HepG2 (cell line): Measurements from ENCODE around the gene SPNS2. TPM values are rescaled to one million over a fixed set of nuclear protein-coding genes. Genes with fewer than 3 reads are reported as not detected.

Source experiments
- AKNA ChIP-seq: sonication (generic); formaldehyde crosslinking; IDR thresholded peaks from 2 replicates; pipeline ENCODE4 v1.4.0; 2020; ENCODE audit warnings: missing genetic modification reagents, borderline replicate concordance
- CHD2 ChIP-seq: IDR thresholded peaks from 2 replicates; pipeline ENCODE4 v1.6.1; 2011; ENCODE audit warnings: low read depth, low read length, improper control_type of control experiment
- EEA1 ChIP-seq: sonication (generic); formaldehyde crosslinking; IDR thresholded peaks from 2 replicates; pipeline ENCODE4 v1.5.1; 2020; ENCODE audit warnings: mild to moderate bottlenecking, missing genetic modification reagents, borderline replicate concordance
- FOXM1 ChIP-seq: sonication (generic); formaldehyde crosslinking; IDR thresholded peaks from 2 replicates; pipeline ENCODE4 v1.5.0; 2020; ENCODE audit warnings: missing genetic modification reagents
- IKZF4 ChIP-seq: sonication (generic); formaldehyde crosslinking; IDR thresholded peaks from 2 replicates; pipeline ENCODE4 v1.5.1; 2020; ENCODE audit warnings: borderline replicate concordance, mild to moderate bottlenecking, low read depth, missing genetic modification reagents; ENCODE audit errors: not compliant biosample characterization
- JUN ChIP-seq: sonication (generic); formaldehyde crosslinking; IDR thresholded peaks from 2 replicates; pipeline ENCODE4 v1.4.0; 2020; ENCODE audit warnings: mild to moderate bottlenecking, missing genetic modification reagents
- NAIF1 ChIP-seq: sonication (generic); formaldehyde crosslinking; IDR thresholded peaks from 2 replicates; pipeline ENCODE4 v1.5.0; 2020; ENCODE audit warnings: mild to moderate bottlenecking, missing genetic modification reagents, borderline replicate concordance
- RBM22 ChIP-seq: fragments of 200-400 bp; formaldehyde crosslinking; optimal IDR thresholded peaks from 2 replicates; pipeline ENCODE3; 2017; ENCODE audit warnings: mild to moderate bottlenecking, low read length, moderate library complexity
- SP2 ChIP-seq: sonication (generic); formaldehyde crosslinking; IDR thresholded peaks from 2 replicates; pipeline ENCODE4 v1.5.1; 2020; ENCODE audit warnings: mild to moderate bottlenecking, missing genetic modification reagents
- ZBTB20 ChIP-seq: sonication (generic); formaldehyde crosslinking; IDR thresholded peaks from 2 replicates; pipeline ENCODE4 v1.8.1; 2023; ENCODE audit warnings: missing genetic modification reagents, low read depth, mild to moderate bottlenecking, borderline replicate concordance
- ZFP82 ChIP-seq: sonication (generic); formaldehyde crosslinking; IDR thresholded peaks from 2 replicates; pipeline ENCODE4 v1.5.1; 2020; ENCODE audit warnings: mild to moderate bottlenecking, missing genetic modification reagents, borderline replicate concordance
- ZKSCAN5 ChIP-seq: sonication (generic); formaldehyde crosslinking; IDR thresholded peaks from 2 replicates; pipeline ENCODE4 v1.5.1; 2020; ENCODE audit warnings: mild to moderate bottlenecking, missing genetic modification reagents
- ZNF205 ChIP-seq: IDR thresholded peaks from 2 replicates; pipeline ENCODE4 v1.6.1; 2018; ENCODE audit warnings: missing biosample characterization, missing genetic modification reagents
- ZNF468 ChIP-seq: sonication (generic); formaldehyde crosslinking; IDR thresholded peaks from 2 replicates; pipeline ENCODE4 v1.8.0; 2022; ENCODE audit warnings: mild to moderate bottlenecking, moderate library complexity, missing genetic modification reagents
- ZNF569 ChIP-seq: sonication (generic); formaldehyde crosslinking; IDR thresholded peaks from 2 replicates; pipeline ENCODE4 v1.5.0; 2020; ENCODE audit warnings: mild to moderate bottlenecking, missing genetic modification reagents, moderate library complexity, borderline replicate concordance
- ZNF788 ChIP-seq: sonication (generic); formaldehyde crosslinking; IDR thresholded peaks from 2 replicates; pipeline ENCODE4 v1.5.0; 2020; ENCODE audit warnings: mild to moderate bottlenecking, missing genetic modification reagents, borderline replicate concordance
- polyA plus RNA-seq, 8 experiments: library from polyadenylated mRNA; depleted of rRNA in 3 of 8; stranded (reverse) in 7 of 8; unstranded in 1 of 8; fragments of >200 nt; fragmentation: Illumina TruSeq in 4 of 8; extraction: Trizol in 4 of 8; gene quantifications; 2 replicates each; pipeline versions ENCODE4 v1.2.1 to v1.2.3, GENCODE V29; 2011 to 2016; ENCODE audit warnings: low read depth in 4 of 8, missing spikeins in 1 of 8, mixed read lengths in 1 of 8; ENCODE audit not compliant: insufficient read depth in 1 of 8
- total RNA-seq, 5 experiments: library from RNA; depleted of rRNA; stranded (reverse); fragments of >200 nt; fragmentation: Illumina TruSeq; extraction: Trizol; gene quantifications; 2 replicates each; pipeline ENCODE4 v1.2.3, GENCODE V29; 2016; ENCODE audit warnings: low read depth in 1 of 5
- TF ChIP-seq, protein P1 (sequence below): sonication (generic); formaldehyde crosslinking; IDR thresholded peaks from 2 replicates; pipeline ENCODE4 v1.9.0; 2021; ENCODE audit warnings: mild to moderate bottlenecking, missing genetic modification reagents

The SPNS2 gene
- total and polyA plus RNA-seq, 2 of the 13 experiments (the other 11 are each of a cell fraction or from before 2014, with no cell fraction given): 0.01 TPM; not detected in 1

- TF ChIP-seq AKNA (CRISPR knock-in tag) (peak; percentile 80; the same call in 1 of the 2 replicates), ZNF788 (CRISPR knock-in tag) (no peak; the same call in 1 of the 2 replicates), ZBTB20 (CRISPR knock-in tag) (peak; percentile 93), ZNF468 (CRISPR knock-in tag) (no peak), ZNF205 (CRISPR knock-in tag) (0 out of 2 replicates have a peak, but pooled peaks have one; percentile 37), RBM22 (no peak), SP2 (CRISPR knock-in tag) (no peak), JUN (no peak), IKZF4 (peak; percentile 71), CHD2 (no peak), NAIF1 (CRISPR knock-in tag) (no peak; the same call in 1 of the 2 replicates), EEA1 (CRISPR knock-in tag) (0 out of 2 replicates have a peak, but pooled peaks have one; percentile 45), ZFP82 (CRISPR knock-in tag) (no peak), FOXM1 (CRISPR knock-in tag) (0 out of 2 replicates have a peak, but pooled peaks have one; percentile 40), ZNF569 (no peak), ZKSCAN5 (CRISPR knock-in tag) (no peak)
- TF ChIP-seq, protein P1, sequence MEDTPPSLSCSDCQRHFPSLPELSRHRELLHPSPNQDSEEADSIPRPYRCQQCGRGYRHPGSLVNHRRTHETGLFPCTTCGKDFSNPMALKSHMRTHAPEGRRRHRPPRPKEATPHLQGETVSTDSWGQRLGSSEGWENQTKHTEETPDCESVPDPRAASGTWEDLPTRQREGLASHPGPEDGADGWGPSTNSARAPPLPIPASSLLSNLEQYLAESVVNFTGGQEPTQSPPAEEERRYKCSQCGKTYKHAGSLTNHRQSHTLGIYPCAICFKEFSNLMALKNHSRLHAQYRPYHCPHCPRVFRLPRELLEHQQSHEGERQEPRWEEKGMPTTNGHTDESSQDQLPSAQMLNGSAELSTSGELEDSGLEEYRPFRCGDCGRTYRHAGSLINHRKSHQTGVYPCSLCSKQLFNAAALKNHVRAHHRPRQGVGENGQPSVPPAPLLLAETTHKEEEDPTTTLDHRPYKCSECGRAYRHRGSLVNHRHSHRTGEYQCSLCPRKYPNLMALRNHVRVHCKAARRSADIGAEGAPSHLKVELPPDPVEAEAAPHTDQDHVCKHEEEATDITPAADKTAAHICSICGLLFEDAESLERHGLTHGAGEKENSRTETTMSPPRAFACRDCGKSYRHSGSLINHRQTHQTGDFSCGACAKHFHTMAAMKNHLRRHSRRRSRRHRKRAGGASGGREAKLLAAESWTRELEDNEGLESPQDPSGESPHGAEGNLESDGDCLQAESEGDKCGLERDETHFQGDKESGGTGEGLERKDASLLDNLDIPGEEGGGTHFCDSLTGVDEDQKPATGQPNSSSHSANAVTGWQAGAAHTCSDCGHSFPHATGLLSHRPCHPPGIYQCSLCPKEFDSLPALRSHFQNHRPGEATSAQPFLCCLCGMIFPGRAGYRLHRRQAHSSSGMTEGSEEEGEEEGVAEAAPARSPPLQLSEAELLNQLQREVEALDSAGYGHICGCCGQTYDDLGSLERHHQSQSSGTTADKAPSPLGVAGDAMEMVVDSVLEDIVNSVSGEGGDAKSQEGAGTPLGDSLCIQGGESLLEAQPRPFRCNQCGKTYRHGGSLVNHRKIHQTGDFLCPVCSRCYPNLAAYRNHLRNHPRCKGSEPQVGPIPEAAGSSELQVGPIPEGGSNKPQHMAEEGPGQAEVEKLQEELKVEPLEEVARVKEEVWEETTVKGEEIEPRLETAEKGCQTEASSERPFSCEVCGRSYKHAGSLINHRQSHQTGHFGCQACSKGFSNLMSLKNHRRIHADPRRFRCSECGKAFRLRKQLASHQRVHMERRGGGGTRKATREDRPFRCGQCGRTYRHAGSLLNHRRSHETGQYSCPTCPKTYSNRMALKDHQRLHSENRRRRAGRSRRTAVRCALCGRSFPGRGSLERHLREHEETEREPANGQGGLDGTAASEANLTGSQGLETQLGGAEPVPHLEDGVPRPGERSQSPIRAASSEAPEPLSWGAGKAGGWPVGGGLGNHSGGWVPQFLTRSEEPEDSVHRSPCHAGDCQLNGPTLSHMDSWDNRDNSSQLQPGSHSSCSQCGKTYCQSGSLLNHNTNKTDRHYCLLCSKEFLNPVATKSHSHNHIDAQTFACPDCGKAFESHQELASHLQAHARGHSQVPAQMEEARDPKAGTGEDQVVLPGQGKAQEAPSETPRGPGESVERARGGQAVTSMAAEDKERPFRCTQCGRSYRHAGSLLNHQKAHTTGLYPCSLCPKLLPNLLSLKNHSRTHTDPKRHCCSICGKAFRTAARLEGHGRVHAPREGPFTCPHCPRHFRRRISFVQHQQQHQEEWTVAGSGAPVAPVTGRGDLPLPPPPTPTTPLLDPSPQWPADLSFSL (CRISPR knock-in tag): no peak
These were observed 5.7 kb upstream of the SPNS2 start (continued) for GRCh38 chr17:4492721-4493561.
